RPMI8226 (cell line): ENCODE measurements around the gene RAB6D.
A peak's percentile ranks its signal among the peaks of the same experiment; 100 is the strongest.
"Not testable (repeated sequence)": the region's sequence is repeated elsewhere in the genome, so short reads cannot be mapped to it uniquely, and the experiment has no call there.

Experiments
- DNase-seq: peaks from one replicate; pipeline ENCODE4 v3.0.0-alpha.2; 2015

Gene RAB6D

DNA sequence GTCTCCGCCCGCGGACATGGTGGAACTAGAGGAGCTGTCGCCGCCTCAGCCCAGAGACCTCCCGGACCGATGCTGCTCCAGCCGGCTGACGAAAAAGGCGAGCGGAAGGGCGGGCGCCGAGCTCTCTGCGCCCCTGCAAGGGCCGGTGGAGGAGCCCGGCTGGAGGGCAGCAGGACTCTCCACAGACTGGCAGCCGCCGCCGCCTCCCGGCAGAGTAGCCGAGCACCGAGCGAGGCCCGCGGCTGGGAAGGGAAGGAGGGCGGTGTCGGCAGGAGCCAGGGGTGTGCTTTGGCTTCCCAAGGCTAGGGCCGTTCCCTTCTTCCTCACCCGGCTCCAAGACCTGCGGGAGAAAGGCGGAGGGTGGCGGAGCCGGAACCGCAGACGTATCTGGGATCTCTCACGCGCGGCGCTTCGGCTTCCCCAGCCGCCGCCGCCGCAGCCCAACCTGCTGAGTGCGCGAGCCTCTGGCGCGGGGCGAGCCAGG is at the start of gene RAB6D:
RAB6D (minus strand) TSS at position 466 of the 484 bp plus-strand sequence; CDS start at position 18, 448 bp downstream.
- not testable (repeated sequence) for DNase-seq

DNA sequence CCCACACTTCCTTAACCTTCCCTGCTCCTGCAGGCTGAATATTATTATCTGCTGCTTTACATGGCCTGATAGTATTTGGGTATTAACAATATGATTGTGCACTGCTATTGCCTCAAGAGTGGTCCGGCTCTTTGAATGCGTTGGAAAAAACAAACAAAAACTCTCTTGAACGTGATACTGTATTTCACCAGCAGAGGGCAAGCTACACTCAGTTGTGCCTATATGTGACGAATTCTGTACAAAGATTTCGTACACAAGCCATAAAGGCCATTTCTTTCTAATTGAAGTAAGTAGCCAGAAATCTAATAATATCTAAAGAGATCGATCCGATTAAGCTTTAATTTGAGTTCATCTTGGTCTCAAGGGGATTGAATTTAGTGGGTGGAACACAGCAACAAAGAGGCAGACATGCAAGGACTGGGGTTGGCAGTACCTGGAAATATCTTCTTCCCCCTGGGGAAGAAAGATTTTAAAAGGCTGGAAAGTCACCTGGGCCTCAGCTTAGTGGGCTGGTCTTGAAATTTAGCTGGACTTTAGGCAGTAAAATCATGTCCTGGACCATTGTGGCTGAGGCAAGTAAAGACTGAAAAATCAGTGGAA is 49.3 kb upstream of the RAB6D start:
- peak; percentile 67 for DNase-seq

DNA sequence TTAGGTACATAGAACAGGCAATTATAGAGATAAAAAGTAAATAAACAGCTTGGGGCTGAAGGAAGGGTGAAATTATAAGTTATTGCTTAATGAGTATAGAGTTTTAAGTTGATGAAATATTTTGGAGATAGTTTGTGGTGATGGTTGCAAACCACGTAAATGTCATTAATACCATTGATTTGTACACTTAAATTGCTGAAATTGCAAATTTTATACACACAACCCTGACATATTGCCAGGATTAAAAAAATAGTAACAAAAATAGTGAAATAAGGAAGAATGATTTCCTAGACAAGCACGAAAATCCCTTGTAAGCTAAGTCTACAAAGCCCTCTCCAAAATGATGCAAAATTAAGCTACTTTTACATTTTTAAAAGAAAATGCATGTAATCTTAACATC is 46.2 kb upstream of the RAB6D start:
- DNase-seq = no peak

DNA sequence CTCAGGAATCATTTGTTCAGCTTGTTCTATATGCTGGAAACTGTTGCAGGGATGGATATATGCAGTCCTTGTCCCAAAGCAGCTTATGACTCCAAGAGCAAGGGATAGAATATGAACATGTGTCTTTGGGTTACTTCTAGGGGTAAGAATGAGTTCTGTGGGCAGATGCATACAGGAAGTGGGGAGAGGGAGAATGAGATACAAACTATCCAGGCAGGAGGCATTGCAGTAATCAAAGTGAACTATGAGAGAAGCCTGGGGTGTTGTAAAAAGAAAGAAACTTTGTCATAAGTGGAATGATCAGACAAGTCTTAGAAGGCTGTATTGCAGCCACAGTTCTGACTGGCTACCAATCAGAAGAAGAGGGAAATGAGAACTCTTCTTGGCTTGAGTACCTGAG is 44.8 kb upstream of the RAB6D start:
- no peak for DNase-seq

DNA sequence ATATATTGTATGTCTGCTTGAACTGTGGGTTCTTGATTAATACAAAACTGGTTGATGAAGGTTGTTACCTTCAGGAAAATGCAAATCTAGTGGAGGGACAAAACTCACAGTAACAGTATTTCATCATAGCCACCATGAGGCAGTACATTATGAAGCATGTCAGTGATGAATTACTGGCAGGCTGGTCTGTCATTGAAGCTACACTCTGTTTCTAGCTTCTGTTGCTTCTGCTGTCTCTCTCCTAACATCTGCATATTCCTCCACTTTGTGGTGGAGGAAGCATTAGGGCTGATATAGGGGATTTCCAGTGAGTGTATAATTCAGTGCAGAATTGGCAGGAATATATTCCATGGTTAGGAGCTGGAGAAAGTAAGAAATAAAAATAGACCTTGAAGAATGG is 44.2 kb upstream of the RAB6D start:
- no peak for DNase-seq

DNA sequence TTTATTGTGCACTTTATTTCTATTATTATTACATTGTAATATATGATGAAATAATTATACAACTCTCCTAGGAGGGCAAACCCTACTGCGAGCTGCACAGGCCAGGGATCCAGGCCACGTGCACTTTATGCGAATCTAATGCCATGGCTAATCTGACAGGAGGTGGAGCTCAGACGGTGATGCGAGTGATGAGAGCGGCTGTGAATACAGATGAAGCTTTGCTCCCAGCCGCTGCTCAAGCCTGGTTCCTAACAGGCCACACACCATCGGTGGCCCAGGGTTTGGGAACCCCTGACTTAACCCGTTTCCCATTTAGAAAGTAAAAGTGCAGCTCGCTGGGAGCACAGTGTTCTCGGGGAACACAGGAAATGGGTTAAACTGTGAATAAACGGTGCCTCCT is 40.8 kb upstream of the RAB6D start:
- DNase-seq = no peak

DNA sequence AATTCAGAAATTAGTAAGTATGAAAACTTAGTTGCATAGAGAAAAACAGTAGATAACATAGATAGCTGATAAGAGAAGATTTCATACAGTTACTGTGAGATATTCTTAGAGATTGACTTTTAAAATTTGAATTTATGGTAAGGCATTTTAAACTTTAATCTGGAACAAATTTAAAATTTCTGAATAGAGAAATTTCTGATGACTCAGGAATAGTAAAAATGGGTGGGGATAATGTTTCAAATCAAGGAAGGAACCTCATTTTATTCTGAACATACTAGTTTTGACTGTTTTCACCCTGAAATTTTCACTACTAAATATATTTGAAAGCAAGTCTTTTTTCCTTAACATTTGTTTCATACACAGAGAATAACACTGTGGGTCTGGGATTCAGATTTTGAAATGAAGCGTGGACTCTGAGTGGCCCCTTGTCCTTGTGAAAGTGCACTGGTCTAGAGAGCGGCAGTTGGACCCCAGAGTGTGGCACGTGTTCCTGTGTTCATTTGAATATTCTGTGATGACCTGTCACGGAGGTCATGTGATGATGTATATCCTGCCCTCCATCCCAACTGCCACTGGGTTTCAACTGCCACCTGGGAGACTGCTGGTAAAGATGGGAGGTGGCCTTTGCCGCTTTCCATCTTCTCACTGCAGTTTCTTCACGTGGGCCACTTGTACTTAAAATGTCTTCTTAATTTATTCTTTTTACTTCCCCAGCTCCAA is 38.5 kb upstream of the RAB6D start:
- no peak for DNase-seq

DNA sequence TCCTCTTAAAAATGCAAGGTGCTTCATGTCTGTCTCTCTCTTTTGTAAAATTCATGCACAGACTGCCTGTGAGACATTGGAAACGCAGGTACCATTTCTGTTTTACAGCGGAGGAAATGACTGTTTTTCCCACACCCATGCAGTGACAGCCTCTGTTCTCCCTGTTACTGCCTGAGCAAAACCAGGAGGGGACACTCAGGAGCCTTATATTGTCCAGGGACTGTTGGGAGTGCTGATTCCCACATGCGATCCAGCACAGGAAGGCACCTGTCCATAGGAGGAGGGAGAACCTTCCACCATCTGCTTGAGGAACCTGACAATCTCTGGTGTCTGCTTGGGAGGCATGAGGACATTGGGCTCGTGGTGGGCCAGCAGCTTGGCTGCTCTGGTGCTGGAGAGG is 36.9 kb upstream of the RAB6D start:
- DNase-seq = no peak

DNA sequence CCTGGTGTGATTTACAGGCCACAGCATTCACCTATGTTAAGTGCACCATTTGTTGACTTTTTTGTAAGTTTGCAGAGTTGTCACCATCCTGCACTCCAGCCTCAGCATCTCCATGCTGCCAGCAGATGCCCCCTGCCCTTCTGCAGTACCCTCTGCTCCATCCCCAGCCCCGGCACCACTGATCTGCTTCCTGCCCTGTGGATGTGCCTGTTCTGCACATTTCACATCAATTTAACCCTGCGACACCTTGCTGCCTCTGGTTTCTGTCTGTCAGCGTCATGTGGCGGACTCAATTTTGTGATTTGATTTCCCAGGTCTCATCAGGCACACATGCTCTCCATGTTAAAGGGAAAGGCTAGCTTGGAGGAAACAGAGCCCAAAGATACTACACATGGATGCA is 36.5 kb upstream of the RAB6D start:
- DNase-seq = not testable (repeated sequence)

DNA sequence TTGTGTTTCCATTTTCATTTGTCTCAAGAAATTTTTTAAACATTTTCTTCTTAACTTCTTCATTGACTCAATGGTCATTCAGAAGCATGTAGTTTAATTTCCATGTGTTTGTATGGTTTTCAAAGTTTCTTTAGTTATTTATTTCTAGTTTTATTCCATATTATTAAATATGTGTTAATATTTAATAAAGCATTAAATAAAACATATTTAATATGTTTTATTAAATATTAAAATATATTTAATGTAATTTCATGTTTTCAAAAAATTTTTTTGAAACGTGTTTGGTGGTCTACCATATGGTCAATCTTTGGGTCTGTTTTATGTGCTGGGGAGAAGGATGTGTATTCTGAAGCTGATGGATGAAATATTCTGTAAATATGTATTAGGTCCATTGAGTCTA is 32.2 kb upstream of the RAB6D start:
- DNase-seq = not testable (repeated sequence)

DNA sequence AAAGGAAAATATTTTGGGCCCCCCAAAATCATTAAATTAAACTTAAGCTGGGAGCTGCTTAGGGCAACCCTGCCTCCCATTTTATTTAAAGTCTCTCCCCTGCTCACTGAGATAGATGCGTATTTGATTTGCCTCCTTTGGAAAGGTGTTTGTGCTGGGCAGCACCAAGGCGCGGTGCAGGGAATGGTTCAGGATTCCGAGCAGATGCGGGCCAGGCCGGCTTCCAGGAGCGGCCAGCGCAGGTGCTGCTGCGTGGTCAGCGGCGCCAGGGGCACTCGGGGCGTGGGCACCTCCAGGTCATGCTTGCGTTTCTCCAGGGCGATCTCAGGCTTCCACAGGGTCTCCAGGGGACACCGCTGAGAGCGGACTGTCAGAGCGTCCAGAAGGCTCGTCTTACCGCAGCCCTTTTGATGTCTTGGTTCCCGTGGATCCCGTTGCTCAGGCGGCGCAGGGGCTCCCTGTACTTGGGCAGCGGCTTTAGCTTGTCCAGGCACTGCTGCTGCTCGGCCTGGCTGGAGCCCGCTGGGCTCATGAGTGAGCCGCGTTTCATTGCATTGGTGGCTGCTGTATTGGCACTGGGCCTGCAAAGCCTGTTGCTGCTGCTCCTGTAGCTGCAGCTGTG is 31.2 kb upstream of the RAB6D start:
- not testable (repeated sequence) for DNase-seq

DNA sequence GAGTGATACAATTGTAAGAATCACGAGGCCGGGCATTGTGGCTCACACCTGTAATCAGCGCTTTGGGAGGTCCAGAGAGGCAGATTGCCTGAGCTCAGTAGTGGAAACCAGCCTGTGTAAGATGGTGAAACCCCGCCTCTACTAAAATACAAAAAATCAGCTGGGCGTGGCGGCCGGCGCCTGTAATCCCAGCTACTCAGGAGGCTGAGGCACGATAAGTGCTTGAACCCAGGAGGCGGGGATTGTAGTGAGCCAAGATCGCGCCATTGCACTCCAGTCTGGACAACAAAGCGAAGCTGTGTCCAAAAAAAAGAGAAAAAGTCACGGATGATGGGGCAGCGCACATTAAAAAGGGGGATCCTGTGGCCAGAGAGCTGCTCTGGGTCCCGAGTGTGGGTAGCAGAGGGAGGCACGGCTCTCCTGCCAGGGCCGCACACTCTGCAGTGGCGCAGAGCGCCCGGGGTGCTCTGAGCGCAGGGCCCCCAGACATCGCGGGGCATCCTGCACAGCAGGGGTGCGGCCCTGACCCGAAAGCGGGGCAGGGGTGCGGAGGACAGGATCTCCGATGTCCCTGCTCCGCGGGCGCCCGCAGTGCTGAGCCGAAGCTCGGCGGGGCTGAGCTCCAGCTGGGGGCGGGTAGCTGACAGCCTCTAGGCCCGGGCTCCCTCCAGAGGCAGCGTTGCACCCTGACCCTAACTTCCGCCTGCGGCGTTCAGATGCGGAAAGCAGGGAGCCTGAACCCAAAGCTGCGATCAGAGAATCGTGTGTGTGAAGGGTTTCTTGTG is 30.4 kb upstream of the RAB6D start:
- DNase-seq = peak; percentile 53

DNA sequence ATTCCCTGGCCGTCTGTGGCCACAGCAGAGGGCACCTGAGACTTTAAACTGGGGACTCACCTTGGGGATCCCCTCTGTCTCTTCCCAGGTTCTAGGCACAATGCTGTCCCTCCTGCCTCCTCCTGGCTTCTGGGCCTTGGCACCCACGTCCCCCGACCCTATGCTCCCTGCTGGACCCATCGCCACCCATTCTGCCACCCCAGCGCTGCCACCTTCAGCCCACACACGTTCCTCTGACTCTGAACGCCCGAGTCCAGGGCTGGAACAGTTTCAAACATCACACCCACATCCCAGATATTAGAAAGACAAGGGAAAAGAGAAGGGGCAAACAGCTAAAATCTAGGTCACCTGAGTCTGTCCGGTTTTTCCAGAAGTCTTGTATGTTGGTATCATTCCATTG is 28.0 kb upstream of the RAB6D start:
- not testable (repeated sequence) for DNase-seq

DNA sequence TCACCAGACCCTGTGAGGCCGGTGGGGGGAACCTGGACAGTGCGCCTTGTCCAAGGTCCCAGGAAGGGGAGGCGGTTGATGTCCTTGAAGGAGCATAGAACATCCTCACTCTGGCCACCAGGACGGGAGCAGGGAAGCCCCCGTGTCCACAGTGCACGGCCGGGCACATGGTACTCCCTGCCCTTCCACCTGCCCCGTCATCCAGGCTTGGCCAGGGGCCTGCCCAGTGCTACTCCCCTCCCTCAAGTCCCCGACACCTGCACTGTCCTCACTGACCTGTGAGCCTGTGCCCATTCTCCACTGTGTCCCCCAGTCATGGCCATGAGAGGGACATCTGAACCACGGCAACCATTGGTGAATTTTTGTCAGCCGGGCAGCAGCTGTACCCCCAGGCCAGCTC is 27.5 kb upstream of the RAB6D start:
- not testable (repeated sequence) for DNase-seq

DNA sequence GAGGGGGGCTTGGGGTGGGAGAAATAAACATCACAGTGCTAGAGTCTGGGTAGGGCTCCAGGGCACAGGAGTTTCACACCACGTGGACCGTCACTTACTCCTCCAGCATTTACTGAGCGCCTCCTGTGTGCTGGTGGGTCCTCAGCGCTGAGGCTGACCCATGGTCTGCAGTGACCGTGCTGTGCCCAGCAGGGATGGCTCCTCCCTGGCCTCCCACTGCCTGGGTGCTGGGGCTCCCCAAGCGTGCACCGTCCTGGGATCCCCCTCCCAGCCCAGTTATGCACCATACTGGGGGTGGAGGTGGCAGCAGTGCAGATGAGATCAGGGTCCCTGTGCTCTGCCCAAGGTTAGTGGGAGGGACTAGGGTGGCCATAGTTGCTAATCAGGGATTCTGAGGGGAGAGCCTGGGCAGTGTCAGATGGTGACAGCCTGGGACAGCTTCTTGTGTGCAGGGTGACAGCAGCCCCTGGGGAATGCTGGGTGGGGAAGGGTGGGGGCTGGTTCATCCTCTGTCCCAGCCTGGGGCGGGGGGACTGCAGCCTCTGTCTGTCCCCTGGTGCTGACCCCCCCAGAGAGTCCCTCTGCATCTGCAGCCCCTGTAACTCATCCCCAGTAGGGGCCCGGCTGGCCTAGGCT is 26.6 kb upstream of the RAB6D start:
- DNase-seq = not testable (repeated sequence)

DNA sequence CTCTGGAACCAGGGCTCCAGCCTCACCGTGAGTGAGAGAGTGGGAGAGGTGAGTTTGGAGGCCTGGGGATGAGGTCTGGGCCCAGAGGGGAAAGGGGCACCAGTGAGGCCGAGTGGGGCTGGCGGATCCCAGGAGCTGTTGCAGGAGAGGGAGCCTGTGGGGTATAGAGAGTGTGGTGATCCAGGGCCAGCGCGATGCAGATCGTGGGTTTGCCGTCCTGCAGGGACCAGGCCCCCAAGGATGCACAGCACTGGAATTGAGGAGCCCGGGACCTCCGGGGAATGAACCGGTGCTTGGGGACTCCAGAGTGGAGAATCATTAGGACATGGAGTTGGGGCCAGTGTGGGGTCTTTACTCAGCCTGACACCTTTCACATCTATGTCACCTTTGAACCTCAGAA is 25.7 kb upstream of the RAB6D start:
- no peak for DNase-seq

DNA sequence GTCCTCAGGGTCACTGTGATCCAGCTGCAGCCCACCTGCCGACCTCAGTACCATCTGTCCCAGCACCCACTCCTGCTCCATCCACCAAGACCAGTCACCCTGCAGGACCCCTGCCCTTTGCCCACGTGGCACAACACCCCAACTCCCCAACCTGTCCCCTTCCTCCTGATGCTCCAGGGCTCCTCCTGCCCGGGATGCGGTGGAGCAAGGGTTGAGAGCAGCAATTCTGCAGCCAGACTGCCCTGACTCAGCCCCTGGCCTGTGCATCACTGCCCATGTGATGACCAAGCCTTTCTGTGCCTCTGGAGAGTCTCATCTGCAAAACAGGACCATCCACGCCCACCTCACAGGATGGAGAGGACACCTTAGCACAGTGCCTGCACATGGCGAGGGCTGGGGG is 24.9 kb upstream of the RAB6D start:
- DNase-seq = not testable (repeated sequence)

DNA sequence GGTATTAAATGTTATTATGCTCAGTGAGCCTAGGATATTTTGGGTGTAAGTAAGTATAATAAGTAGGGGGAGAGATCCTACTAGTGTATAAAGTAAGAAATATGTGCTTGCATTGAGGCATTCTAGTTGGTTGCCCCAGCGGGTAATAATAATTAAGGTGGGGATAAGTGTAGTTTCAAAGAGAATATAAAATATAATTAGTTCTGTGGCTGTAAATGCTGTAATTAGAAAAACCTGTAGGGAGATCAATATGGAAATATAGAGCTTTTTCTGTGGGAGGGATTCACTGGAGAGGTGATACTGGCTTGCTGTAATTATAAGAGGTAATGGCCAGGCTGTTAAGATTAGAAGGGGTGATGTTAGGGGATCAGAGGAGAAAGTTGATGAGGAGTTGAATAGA is 9.1 kb upstream of the RAB6D start:
- not testable (repeated sequence) for DNase-seq

DNA sequence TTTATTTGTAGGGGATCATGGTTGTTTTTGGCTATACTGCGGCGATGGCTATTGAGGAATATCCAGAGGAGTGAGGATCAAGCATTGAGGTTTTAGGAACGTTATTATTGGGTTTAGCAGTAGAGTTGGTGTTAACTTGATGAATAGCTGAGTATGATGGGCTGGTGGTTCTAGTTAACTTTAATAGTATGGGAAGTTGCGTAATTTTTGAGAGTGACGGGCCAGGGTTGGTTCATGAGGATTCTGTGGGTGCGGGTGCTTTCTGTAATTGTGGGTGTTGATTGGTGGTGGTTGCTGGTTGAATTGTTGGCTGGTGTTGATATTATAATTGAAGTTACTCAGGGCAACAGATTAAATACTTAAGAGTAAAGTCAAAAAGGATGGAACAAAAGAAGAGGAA is 6.0 kb upstream of the RAB6D start:
- DNase-seq = no peak

DNA sequence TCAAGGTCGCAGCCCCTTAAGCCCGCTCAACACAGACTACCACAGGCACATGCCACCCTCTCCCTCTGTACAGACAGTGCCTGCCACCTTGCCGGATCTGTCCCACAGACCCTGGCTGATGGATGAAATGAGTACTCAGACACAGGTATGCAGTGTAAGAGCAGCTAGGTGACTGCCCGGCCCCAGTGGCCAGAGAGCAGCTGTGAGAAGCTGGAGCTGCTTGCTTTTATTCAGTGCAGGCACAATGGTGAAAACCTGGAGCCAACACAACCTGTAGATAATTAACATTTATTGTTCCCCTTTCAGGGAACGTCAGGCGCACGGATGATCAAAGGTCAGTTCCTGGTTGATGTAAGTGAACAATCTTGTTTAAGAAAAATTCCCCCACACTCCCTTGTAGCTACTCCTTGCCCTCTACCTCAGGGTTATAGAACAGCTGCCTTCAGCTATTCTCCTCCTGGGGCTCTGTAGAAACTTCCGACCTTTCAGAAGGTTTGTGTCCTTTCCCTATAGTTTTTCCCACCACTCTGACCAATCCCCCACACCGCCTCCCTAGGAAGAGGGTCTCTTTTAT is 4.6 kb upstream of the RAB6D start:
- not testable (repeated sequence) for DNase-seq

DNA sequence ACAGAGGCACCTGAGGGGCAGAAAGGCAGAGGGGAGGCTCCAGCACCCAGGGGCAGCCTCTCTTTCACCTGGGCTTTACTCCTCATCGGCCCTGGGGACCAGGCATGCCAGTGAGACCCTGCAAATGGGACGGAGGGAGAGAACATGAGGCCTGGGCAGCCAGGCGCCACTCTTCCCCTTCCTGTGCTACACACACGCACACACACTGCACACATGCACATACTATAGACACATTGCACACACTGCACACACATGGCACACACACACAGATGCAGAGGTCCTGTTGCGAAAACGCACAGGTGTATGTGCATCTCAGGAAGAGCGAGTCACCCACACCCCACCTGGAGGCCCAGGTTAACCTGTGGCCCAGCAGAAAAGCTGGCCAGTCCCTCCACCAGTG is 3.4 kb upstream of the RAB6D start:
- DNase-seq = no peak

DNA sequence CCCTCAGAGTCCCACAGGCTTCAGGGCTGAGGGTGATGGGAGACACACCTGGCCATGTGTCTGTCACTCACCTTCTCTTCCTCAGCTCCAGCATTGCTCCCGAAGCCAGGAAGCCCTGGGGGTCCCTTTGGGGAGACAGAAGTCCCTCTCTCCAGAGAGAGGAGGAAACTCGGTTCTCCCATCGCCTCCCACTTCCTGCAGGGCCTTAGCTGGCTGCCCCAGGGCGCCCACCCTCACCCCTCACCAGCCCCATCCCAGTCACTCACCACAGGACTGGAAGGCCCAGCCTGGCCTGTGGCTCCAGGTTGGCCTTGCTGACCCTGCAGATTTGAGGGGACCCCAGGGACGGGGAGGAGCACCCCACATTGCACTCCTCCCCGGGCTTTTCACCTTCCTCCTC is 2.7 kb upstream of the RAB6D start:
- DNase-seq = no peak

DNA sequence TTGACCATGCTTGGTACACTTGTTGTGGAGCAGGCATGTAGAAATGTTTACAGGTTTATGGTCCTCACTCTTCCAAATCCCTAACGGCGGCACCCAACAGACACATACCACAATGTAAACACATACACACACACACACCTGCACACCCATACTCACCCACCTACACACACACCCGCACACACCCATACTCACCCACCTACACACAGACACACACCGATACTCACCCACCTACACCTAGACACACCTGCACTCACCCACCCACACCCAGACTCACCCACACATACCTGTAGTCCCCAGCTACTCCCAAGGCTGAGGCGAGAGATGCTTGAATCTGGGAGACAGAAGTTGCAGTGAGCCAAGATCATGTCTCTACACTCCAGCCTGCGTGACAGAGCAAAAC is 1.5 kb upstream of the RAB6D start:
- DNase-seq = no peak
